ENCODE data around the gene VAMP3.

The VAMP3 gene

DNA sequence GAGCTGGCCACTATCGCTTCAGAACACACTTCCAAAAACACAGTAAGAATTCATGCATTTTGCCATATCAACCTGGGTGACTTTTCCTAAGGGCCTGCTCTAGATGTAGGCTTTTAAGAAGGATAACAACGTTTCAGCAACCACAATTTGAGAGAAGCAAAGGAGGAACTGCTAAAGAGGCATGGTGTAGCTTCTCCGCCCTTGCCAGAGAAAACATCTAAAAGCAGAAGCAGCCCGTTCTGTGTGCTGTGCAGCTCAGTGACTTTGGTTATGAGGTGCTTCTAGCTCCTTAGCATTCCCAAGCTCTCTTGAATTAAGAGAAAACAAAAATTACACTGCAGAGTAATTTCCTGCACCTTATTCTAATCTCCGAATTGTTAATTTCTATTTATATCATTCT is 15.7 kb downstream of the VAMP3 start:
- H3K4me1 ChIP-seq (ENCODE audit: control insufficient read depth, insufficient read depth, low read length): no peaks in the 10 kb centered on the region
- POLR2A ChIA-PET: no interaction called here
- H3K36me3 ChIP-seq (ENCODE audit: control insufficient read depth in 2 of 2, insufficient read depth in 1 of 2, low read length in 2 of 2): peaks cover 0 to 28% of the 10 kb centered on the region in 2 experiments; a peak in 1 of 3 replicates
- CTCF ChIA-PET: interaction anchor here (1.3 kb wide), 1 partner anchor 118 kb away, joined by 3 read pairs; no protein-coding TSS in a partner anchor
- no peaks in the 10 kb centered on the region for H3K9me3 ChIP-seq (ENCODE audit: control insufficient read depth, insufficient read depth, low read depth, low read length)
- H3K4me3 ChIP-seq (ENCODE audit: low read depth, low read length): no peak overlapping the region
- no peak overlapping the region for H3K27ac ChIP-seq (ENCODE audit: extremely low read depth, low read depth, low read length)
- TF ChIP-seq ZNF121 (tag by site-specific recombination; IDR thresholded peaks at IDR 0.05) (no peak), SALL2 (tag by site-specific recombination; IDR thresholded peaks at IDR 0.05; ENCODE audit: borderline replicate concordance) (no peak), ZNF175 (tag by site-specific recombination; IDR thresholded peaks at IDR 0.05) (no peak), ZNF132 (tag by site-specific recombination; IDR thresholded peaks at IDR 0.05; ENCODE audit: borderline replicate concordance) (no peak), ZNF626 (tag by site-specific recombination; IDR thresholded peaks at IDR 0.05) (no peak), ZBTB21 (tag by site-specific recombination; IDR thresholded peaks at IDR 0.05) (no peak), ZNF23 (tag by site-specific recombination; IDR thresholded peaks at IDR 0.05; ENCODE audit: borderline replicate concordance) (no peak), ZNF211 (tag by site-specific recombination; IDR thresholded peaks at IDR 0.05; ENCODE audit: low read depth) (no peak), ZSCAN23 (tag by site-specific recombination; IDR thresholded peaks at IDR 0.05) (no peak), ZNF174 (tag by site-specific recombination; IDR thresholded peaks at IDR 0.05) (no peak), ZNF202 (tag by site-specific recombination; IDR thresholded peaks at IDR 0.05; ENCODE audit: borderline replicate concordance) (no peak), ZBTB7A (tag by site-specific recombination; IDR thresholded peaks at IDR 0.05; ENCODE audit: low read depth) (no peak), SP7 (tag by site-specific recombination; IDR thresholded peaks at IDR 0.05) (no peak), OVOL3 (tag by site-specific recombination; IDR thresholded peaks at IDR 0.05) (no peak), ZNF830 (tag by site-specific recombination; IDR thresholded peaks at IDR 0.05; ENCODE audit: low read depth) (no peak), KLF10 (tag by site-specific recombination; IDR thresholded peaks at IDR 0.05) (no peak), ZNF670 (tag by site-specific recombination; IDR thresholded peaks at IDR 0.05; ENCODE audit: low read depth) (no peak)
- TF ChIP-seq, protein P1, sequence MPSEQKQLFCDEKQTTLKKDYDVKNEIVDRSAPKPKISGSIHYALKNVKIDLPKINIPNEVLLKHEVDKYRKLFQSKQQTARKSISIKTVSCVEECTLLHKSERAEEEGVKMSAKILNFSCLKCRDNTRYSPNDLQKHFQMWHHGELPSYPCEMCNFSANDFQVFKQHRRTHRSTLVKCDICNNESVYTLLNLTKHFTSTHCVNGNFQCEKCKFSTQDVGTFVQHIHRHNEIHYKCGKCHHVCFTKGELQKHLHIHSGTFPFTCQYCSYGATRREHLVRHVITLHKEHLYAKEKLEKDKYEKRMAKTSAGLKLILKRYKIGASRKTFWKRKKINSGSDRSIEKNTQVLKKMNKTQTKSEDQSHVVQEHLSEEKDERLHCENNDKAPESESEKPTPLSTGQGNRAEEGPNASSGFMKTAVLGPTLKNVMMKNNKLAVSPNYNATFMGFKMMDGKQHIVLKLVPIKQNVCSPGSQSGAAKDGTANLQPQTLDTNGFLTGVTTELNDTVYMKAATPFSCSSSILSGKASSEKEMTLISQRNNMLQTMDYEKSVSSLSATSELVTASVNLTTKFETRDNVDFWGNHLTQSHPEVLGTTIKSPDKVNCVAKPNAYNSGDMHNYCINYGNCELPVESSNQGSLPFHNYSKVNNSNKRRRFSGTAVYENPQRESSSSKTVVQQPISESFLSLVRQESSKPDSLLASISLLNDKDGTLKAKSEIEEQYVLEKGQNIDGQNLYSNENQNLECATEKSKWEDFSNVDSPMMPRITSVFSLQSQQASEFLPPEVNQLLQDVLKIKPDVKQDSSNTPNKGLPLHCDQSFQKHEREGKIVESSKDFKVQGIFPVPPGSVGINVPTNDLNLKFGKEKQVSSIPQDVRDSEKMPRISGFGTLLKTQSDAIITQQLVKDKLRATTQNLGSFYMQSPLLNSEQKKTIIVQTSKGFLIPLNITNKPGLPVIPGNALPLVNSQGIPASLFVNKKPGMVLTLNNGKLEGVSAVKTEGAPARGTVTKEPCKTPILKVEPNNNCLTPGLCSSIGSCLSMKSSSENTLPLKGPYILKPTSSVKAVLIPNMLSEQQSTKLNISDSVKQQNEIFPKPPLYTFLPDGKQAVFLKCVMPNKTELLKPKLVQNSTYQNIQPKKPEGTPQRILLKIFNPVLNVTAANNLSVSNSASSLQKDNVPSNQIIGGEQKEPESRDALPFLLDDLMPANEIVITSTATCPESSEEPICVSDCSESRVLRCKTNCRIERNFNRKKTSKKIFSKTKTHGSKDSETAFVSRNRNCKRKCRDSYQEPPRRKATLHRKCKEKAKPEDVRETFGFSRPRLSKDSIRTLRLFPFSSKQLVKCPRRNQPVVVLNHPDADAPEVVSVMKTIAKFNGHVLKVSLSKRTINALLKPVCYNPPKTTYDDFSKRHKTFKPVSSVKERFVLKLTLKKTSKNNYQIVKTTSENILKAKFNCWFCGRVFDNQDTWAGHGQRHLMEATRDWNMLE (tag by site-specific recombination; conservative IDR thresholded peaks at IDR 0.05; ENCODE audit: low read depth): no peak

GRCh38 chr1:7789828-7790227 is 18.7 kb downstream of the VAMP3 start:
- ChIA-PET POLR2A (no interaction called here), CTCF (interaction anchor here (0.6 to 1.8 kb wide), 4 partner anchors 13 to 37 kb away, joined by 3 to 5 read pairs (median 4); no protein-coding TSS in a partner anchor)
- peaks cover 0 to 23% of the 10 kb centered on the region in 2 experiments; a peak in 1 of 3 replicates for H3K36me3 ChIP-seq (ENCODE audit: control insufficient read depth in 2 of 2, insufficient read depth in 1 of 2, low read length in 2 of 2)
- TF ChIP-seq, protein P2, sequence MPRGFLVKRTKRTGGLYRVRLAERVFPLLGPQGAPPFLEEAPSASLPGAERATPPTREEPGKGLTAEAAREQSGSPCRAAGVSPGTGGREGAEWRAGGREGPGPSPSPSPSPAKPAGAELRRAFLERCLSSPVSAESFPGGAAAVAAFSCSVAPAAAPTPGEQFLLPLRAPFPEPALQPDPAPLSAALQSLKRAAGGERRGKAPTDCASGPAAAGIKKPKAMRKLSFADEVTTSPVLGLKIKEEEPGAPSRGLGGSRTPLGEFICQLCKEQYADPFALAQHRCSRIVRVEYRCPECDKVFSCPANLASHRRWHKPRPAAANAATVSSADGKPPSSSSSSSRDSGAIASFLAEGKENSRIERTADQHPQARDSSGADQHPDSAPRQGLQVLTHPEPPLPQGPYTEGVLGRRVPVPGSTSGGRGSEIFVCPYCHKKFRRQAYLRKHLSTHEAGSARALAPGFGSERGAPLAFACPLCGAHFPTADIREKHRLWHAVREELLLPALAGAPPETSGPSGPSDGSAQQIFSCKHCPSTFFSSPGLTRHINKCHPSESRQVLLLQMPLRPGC (tag by site-specific recombination; IDR thresholded peaks at IDR 0.05): no peak
- TF ChIP-seq ZNF521 (tag by site-specific recombination; IDR thresholded peaks at IDR 0.05): no peak
- no peak overlapping the region for H3K27ac ChIP-seq (ENCODE audit: extremely low read depth, low read depth, low read length)
- no peaks in the 10 kb centered on the region for H3K9me3 ChIP-seq (ENCODE audit: control insufficient read depth, insufficient read depth, low read depth, low read length)
- H3K4me3 ChIP-seq (ENCODE audit: low read depth, low read length): no peak overlapping the region
- H3K4me1 ChIP-seq (ENCODE audit: control insufficient read depth, insufficient read depth, low read length): no peaks in the 10 kb centered on the region

Data from HEK293 (cell line).